Endothelial cell of umbilical vein (primary cell): Measurements from ENCODE around the gene KIF26A. TPM values are rescaled to one million over a fixed set of nuclear protein-coding genes. Genes with fewer than 3 reads are reported as not detected.

Source experiments
- BruUV-seq: library from RNA; stranded (reverse); fragments of 400-500 nt; replicated peaks from 2 replicates; lab custom pipeline; 2021; lab: Mats Ljungman, UMichigan
- CTCF ChIA-PET: fragments of 300-600, 350-600 bp; sonication (Branson Sonifier 250); formaldehyde crosslinking; loops from one replicate; lab custom pipeline; 2021; ENCODE audit warnings: antibody characterized with exemption, inconsistent platforms; lab: Charles Lee
- POLR2A ChIA-PET: fragments of 300-600, 350-600 bp; sonication (Branson Sonifier 250); formaldehyde crosslinking; loops from one replicate; lab custom pipeline; 2021; ENCODE audit warnings: antibody characterized with exemption, inconsistent platforms; lab: Charles Lee
- DNase-seq: peaks from one replicate; pipeline ENCODE4 v3.0.0-alpha.2; 2011; ENCODE audit warnings: low read depth, low spot score
- FAIRE-seq: peaks from 2 replicates; lab custom pipeline; 2011; peaks lifted over from hg19 to GRCh38; lab: Jason Lieb, UNC
- H2AFZ ChIP-seq: 2 replicates; pipeline ENCODE4 v1.6.0; 2012; ENCODE audit warnings: low read depth, low read length, control low read depth, inconsistent platforms
- H3K27ac ChIP-seq: 2 replicates; pipeline ENCODE4 v1.5.1; 2011; ENCODE audit warnings: low read depth, mild to moderate bottlenecking, control low read depth, low read length, moderate library complexity; ENCODE audit not compliant: insufficient read depth
- H3K27me3 ChIP-seq, 2 experiments: 2 replicates each; pipeline versions ENCODE4 v1.6.0 to v1.6.1; 2011; ENCODE audit warnings: low read length in 2 of 2, mixed read lengths in 1 of 2; ENCODE audit not compliant: control insufficient read depth in 2 of 2, insufficient read depth in 2 of 2
- H3K36me3 ChIP-seq, 2 experiments: 2 replicates in 1 of 2; 3 replicates in 1 of 2; pipeline ENCODE4 v1.5.1; 2011; ENCODE audit warnings: low read length in 2 of 2, mild to moderate bottlenecking in 1 of 2, moderate library complexity in 1 of 2; ENCODE audit not compliant: control insufficient read depth in 2 of 2, insufficient read depth in 2 of 2; ENCODE audit errors: extremely low read depth in 1 of 2
- H3K4me1 ChIP-seq: 3 replicates; pipeline ENCODE4 v1.5.1; 2011; ENCODE audit warnings: mild to moderate bottlenecking, low read length; ENCODE audit not compliant: control insufficient read depth, insufficient read depth; ENCODE audit errors: extremely low read depth
- H3K4me2 ChIP-seq: 2 replicates; pipeline ENCODE4 v1.6.1; 2011; ENCODE audit warnings: low read length, control low read depth, mixed read lengths; ENCODE audit not compliant: insufficient read depth
- H3K4me3 ChIP-seq, 3 experiments: fragments of 200-600 bp in 1 of 3; sonication (generic), shearing (Covaris generic) in 1 of 3; replicated peaks in 1 of 3; 2 replicates each; pipeline ENCODE4 v1.5.1; 2011 to 2016; ENCODE audit warnings: control low read depth in 3 of 3, low read length in 3 of 3, mild to moderate bottlenecking in 2 of 3, inconsistent platforms in 1 of 3, low read depth in 1 of 3, moderate library complexity in 1 of 3; ENCODE audit not compliant: insufficient read depth in 1 of 3
- H3K79me2 ChIP-seq: 2 replicates; pipeline ENCODE4 v1.6.0; 2012; ENCODE audit warnings: low read length, inconsistent platforms; ENCODE audit not compliant: control insufficient read depth, insufficient read depth
- H3K9ac ChIP-seq: replicated peaks from 2 replicates; pipeline ENCODE3; 2011; ENCODE audit warnings: low read length, control low read depth; ENCODE audit not compliant: insufficient read depth; ENCODE audit errors: extremely low read depth
- H3K9me1 ChIP-seq: replicated peaks from 3 replicates; pipeline ENCODE4 v1.6.0; 2011; ENCODE audit warnings: mild to moderate bottlenecking, low read length; ENCODE audit not compliant: control insufficient read depth, insufficient read depth; ENCODE audit errors: extremely low read depth
- H3K9me3 ChIP-seq: replicated peaks from 2 replicates; pipeline ENCODE4 v1.5.1; 2012; ENCODE audit warnings: low read length, inconsistent platforms; ENCODE audit not compliant: control insufficient read depth, insufficient read depth
- H4K20me1 ChIP-seq: replicated peaks from 2 replicates; pipeline ENCODE3; 2011; ENCODE audit warnings: mild to moderate bottlenecking, low read length; ENCODE audit not compliant: control insufficient read depth, insufficient read depth; ENCODE audit errors: extremely low read depth
- CTCF ChIP-seq, 2 donors: IDR thresholded peaks; 1 replicate in 1 of 2; 2 replicates in 1 of 2; pipeline ENCODE4 v1.5.1; 2011; ENCODE audit warnings: low read length in 2 of 2, mild to moderate bottlenecking in 2 of 2, moderate library complexity in 2 of 2, control low read depth in 1 of 2, inconsistent platforms in 1 of 2, low read depth in 1 of 2; ENCODE audit not compliant: insufficient read depth in 1 of 2; ENCODE audit errors: extremely low read depth in 1 of 2
- EZH2 ChIP-seq: IDR thresholded peaks from 2 replicates; pipeline ENCODE4 v1.6.1; 2012; ENCODE audit warnings: borderline replicate concordance, low read depth, mild to moderate bottlenecking, moderate library complexity, low read length, inconsistent platforms; ENCODE audit not compliant: severe bottlenecking
- FOS ChIP-seq: IDR thresholded peaks from 2 replicates; pipeline ENCODE4 v1.6.1; 2011; ENCODE audit warnings: mild to moderate bottlenecking, low read length, moderate library complexity, borderline replicate concordance; ENCODE audit not compliant: insufficient read depth
- GATA2 ChIP-seq: IDR thresholded peaks from 2 replicates; pipeline ENCODE4 v1.7.0; 2011; ENCODE audit warnings: low read depth, mild to moderate bottlenecking, moderate library complexity, mixed read lengths, low read length; ENCODE audit not compliant: insufficient read length, insufficient read depth
- JUN ChIP-seq: IDR thresholded peaks from 2 replicates; pipeline ENCODE4 v1.6.1; 2011; ENCODE audit warnings: borderline replicate concordance, low read depth; ENCODE audit not compliant: insufficient read length, insufficient read depth
- MYC ChIP-seq: IDR thresholded peaks from one replicate; pipeline ENCODE4 v1.6.1; 2011; ENCODE audit warnings: mild to moderate bottlenecking, low read depth, low read length
- POLR2A ChIP-seq: IDR thresholded peaks from 2 replicates; pipeline ENCODE4 v1.6.1; 2012; ENCODE audit warnings: low read depth, mild to moderate bottlenecking, control low read depth, low read length
- POLR2AphosphoS5 ChIP-seq: IDR thresholded peaks from 2 replicates; pipeline ENCODE4 v1.6.1; 2012; ENCODE audit warnings: low read depth, mild to moderate bottlenecking, control low read depth, low read length, moderate library complexity; ENCODE audit not compliant: insufficient read depth
- dilution Hi-C: fragments of 300-500 bp; cut with MboI; formaldehyde crosslinking; loops from one replicate; pipeline ENCODE4 v1.15.0; 2019; ENCODE audit warnings: low sequenced_read_pairs; ENCODE audit not compliant: extremely low pct_ligation_motif_present
- intact Hi-C: fragments of 100-400 bp; cut with micrococcal nuclease; formaldehyde crosslinking; loops from one replicate; pipeline ENCODE4 v1.10.0; 2022
- polyA plus RNA-seq, 4 experiments: library from polyadenylated mRNA; depleted of rRNA in 3 of 4; stranded (reverse) in 3 of 4; unstranded in 1 of 4; fragments of >200 nt; gene quantifications; 2 replicates each; pipeline versions ENCODE4 v1.2.1 to v1.2.3, GENCODE V29; 2011 to 2012; ENCODE audit warnings: missing spikeins in 1 of 4
- total RNA-seq: library from RNA; stranded (reverse); gene quantifications from 2 replicates; pipeline ENCODE4 v1.2.3, GENCODE V29; 2021
- TF ChIP-seq, protein P1 (sequence below): IDR thresholded peaks from 2 replicates; pipeline ENCODE4 v1.6.1; 2011; ENCODE audit not compliant: insufficient read depth, insufficient read length

The KIF26A gene
- total and polyA plus RNA-seq, 2 donors (not counting 3 experiments of a cell fraction or from before 2014, with no cell fraction given), result 3.6 to 10.7 TPM

DNA sequence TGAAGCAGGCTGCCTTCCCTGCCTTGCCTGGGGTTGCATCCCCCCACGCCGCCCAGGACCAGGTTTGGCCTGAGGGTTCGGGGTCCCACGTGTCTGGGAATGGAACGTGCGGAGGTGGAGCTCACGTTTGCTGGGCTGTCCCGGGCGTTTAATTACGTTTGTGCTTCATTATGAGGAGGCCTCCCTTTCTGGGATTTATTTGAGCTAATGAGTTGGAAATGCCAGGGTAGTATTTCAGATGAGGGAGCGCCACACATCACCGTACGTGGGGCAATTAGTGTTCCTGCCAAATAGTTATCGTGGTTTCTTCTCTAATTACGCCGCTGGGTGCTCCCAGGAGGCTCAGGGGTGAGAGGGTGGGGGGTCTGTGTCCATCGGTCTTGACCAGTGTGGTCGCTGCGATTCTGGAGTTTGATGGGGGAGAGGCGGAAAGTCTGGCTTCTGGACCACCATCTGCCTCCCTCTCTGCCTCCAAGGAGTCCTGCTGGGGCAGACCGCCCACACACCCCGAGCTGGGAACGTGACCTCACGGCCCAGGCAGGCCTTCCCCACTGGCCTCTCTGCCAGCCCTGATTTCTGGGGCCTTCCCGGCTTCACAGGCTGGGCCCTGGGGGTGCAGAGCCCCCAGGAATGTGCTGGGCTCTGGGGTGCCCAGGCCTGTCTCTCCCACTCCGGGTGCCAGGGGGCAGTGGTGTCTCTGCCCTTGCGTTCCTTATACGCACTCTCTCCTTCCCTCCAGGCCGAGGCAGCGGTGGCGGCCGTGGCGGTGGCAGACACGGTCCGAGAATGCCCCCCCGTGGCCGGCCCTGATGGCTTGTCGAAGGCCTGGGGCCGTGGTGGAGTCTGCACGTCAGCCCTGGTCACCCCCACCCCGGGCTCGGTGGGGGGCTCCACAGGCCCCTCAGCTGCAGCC lies 18.9 kb downstream of the KIF26A start:
- Histone ChIP-seq H2AFZ (no peak overlapping the region), H4K20me1 (no peaks in the 10 kb centered on the region), H3K9me3 (no peaks in the 10 kb centered on the region), H3K79me2 (no peaks in the 10 kb centered on the region), H3K9me1 (no peaks in the 10 kb centered on the region), H3K4me3 (no peak overlapping the region), H3K9ac (no peak overlapping the region), H3K4me2 (no peak overlapping the region), H3K36me3 (peaks cover 0 to 9% of the 10 kb centered on the region in 2 experiments), H3K27ac (no peak overlapping the region), H3K27me3 (no peaks in the 10 kb centered on the region), H3K4me1 (peaks cover 12% of the 10 kb centered on the region)
- FAIRE-seq (no peak), DNase-seq (no peak)
- ChIA-PET POLR2A (no interaction called here), CTCF (interaction anchor here (2.3 kb wide), 1 partner anchor 407 kb away, joined by 7 read pairs; no protein-coding TSS in a partner anchor)
- no TSS peak for BruUV-seq
- intact Hi-C loops (no loop called here), dilution Hi-C loops (no loop called here)
- no peak for TF ChIP-seq POLR2A

DNA sequence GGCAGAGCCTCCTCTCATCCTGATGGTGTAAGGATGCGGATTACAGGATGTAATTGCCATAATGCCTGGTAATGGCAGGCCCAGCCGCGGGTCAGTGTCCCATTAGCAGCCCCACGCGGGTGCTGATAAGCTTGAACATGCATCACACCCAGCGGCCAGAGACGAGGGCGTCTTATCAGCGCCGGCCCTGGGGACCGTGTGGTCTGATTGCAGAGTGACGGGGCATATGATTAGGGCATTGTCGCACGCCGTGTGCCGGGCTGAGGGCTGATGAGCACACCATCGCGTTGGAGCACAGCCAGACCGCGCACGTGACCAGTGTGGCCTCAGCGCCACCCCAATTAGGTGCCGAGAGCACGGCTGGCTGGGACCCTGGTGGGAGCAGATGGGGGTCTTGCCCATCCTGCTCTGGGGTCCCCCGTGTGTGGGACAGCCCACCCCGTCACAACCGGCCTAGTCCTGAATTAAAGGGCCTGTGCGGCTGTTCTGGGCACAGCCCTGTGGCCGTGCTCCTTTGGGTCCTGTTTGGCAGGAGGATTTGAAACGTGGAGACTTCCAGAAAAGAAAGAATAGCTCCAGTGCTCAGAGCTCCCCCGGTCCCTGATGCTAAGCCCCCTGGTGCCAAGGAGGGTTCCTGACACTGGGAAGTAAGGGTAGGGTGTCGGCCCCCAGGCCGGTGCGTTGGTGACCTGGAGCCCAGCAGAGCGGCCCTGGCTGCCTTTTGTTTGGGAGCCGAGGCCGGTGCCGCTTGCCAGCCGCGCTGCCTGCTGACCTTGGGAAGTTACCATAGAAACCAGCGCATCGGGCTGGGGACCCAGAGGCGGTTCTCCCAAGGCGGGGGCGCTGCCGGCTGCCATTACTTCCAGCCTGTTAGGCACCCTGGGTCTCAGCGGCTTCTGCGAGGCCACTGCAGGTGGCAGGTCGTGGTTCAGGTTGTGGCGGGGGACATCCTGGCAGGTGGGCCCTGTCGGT lies 20.7 kb downstream of the KIF26A start:
- BruUV-seq, result no TSS peak
- dilution Hi-C loops (no loop called here), intact Hi-C loops (no loop called here)
- no peak for DNase-seq
- no peak overlapping the region for H2AFZ ChIP-seq
- H3K79me2 ChIP-seq, result no peaks in the 10 kb centered on the region
- ChIA-PET CTCF (no interaction called here), POLR2A (no interaction called here)
- no peak overlapping the region for H3K9ac ChIP-seq
- H3K9me1 ChIP-seq, result no peaks in the 10 kb centered on the region
- H3K36me3 ChIP-seq, result peaks cover 0 to 2% of the 10 kb centered on the region in 2 experiments
- H3K27me3 ChIP-seq, result no peaks in the 10 kb centered on the region
- no peak for FAIRE-seq
- H3K4me2 ChIP-seq, result no peak overlapping the region
- peaks cover 12% of the 10 kb centered on the region for H3K4me1 ChIP-seq
- no peak overlapping the region for H3K4me3 ChIP-seq
- TF ChIP-seq MYC, result no peak
- TF ChIP-seq, protein P1, sequence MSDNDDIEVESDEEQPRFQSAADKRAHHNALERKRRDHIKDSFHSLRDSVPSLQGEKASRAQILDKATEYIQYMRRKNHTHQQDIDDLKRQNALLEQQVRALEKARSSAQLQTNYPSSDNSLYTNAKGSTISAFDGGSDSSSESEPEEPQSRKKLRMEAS, result no peak
- no peak for TF ChIP-seq POLR2AphosphoS5
- no peak for TF ChIP-seq CTCF (IDR thresholded peaks at IDR 0.05; ENCODE audit: extremely low read depth in 1 of 2, insufficient read depth in 1 of 2, low read depth in 1 of 2, low read length in 2 of 2)
- no peak for TF ChIP-seq JUN
- TF ChIP-seq EZH2, result no peak
- TF ChIP-seq FOS, result no peak
- no peak for TF ChIP-seq POLR2A
- TF ChIP-seq GATA2, result no peak
- H3K9me3 ChIP-seq, result no peaks in the 10 kb centered on the region
- no peaks in the 10 kb centered on the region for H4K20me1 ChIP-seq
- H3K27ac ChIP-seq, result no peak overlapping the region
